ENCODE results near the gene TXNRD1.

DNA sequence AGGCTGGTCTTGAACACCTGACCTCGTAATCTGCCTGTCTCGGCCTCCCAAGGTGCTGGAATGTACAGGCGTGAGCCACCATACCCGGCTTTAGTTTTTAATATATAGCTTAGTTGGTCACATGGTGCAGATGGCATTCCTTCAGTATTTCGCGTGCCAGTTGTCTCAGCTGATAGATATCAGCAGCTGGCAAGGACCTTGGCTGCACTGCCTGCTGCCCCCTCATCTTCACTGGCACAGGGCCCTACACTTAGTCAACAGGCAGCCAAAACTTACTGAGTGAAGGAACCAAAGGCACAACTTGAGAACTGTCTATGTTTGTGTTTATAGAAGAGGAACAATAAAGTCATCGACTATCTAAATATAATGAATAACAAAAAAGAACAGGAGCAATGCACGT lies 119.0 kb downstream of the TXNRD1 start:
- TF ChIP-seq TAF1 (IDR thresholded peaks at IDR 0.05; ENCODE audit: borderline replicate concordance, insufficient read depth, low read length) (no peak), SIN3A (IDR thresholded peaks at IDR 0.05; ENCODE audit: borderline replicate concordance, insufficient read depth, low read length) (no peak), POLR2AphosphoS5 (IDR thresholded peaks at IDR 0.05; ENCODE audit: low read depth, low read length) (no peak)
- TF ChIP-seq, protein P1, sequence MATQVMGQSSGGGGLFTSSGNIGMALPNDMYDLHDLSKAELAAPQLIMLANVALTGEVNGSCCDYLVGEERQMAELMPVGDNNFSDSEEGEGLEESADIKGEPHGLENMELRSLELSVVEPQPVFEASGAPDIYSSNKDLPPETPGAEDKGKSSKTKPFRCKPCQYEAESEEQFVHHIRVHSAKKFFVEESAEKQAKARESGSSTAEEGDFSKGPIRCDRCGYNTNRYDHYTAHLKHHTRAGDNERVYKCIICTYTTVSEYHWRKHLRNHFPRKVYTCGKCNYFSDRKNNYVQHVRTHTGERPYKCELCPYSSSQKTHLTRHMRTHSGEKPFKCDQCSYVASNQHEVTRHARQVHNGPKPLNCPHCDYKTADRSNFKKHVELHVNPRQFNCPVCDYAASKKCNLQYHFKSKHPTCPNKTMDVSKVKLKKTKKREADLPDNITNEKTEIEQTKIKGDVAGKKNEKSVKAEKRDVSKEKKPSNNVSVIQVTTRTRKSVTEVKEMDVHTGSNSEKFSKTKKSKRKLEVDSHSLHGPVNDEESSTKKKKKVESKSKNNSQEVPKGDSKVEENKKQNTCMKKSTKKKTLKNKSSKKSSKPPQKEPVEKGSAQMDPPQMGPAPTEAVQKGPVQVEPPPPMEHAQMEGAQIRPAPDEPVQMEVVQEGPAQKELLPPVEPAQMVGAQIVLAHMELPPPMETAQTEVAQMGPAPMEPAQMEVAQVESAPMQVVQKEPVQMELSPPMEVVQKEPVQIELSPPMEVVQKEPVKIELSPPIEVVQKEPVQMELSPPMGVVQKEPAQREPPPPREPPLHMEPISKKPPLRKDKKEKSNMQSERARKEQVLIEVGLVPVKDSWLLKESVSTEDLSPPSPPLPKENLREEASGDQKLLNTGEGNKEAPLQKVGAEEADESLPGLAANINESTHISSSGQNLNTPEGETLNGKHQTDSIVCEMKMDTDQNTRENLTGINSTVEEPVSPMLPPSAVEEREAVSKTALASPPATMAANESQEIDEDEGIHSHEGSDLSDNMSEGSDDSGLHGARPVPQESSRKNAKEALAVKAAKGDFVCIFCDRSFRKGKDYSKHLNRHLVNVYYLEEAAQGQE (IDR thresholded peaks at IDR 0.05; ENCODE audit: insufficient read depth in 1 of 2, low read depth in 2 of 2, low read length in 2 of 2) = no peak

Measured in PFSK-1 (cell line).